Measurements from ENCODE around the gene SLC12A7. TPM values are rescaled to one million over a fixed set of nuclear protein-coding genes. Genes with fewer than 3 reads are reported as not detected.

Gene SLC12A7
- total RNA-seq, 1 experiment from 2014 or later: 30.8 TPM

- TF ChIP-seq CTCF (conservative IDR thresholded peaks at IDR 0.05): no peak
- Histone ChIP-seq H3K79me2 (ENCODE audit: insufficient read depth, low read length) (no peaks in the 10 kb centered on the region), H3K27ac (ENCODE audit: insufficient read length, low read depth, low read length) (no peak overlapping the region), H3K9ac (ENCODE audit: extremely low read depth, insufficient read length, low read length) (no peak overlapping the region), H4K20me1 (ENCODE audit: control insufficient read depth, insufficient read depth, insufficient read length) (no peaks in the 10 kb centered on the region), H3K18ac (ENCODE audit: insufficient read length, low read depth, low read length) (no peak overlapping the region), H2BK15ac (ENCODE audit: low read depth, low read length) (no peak overlapping the region), H2BK5ac (ENCODE audit: insufficient read length, low read length) (no peak overlapping the region), H2AFZ (ENCODE audit: low read length) (no peak overlapping the region), H3T11ph (ENCODE audit: low read length) (no peak overlapping the region), H2BK12ac (ENCODE audit: insufficient read length, low read depth, low read length) (no peak overlapping the region), H3K23ac (ENCODE audit: insufficient read length, low read depth, low read length) (no peak overlapping the region), H3K9me3 (ENCODE audit: control insufficient read depth, low read depth, low read length) (no peaks in the 10 kb centered on the region), H2BK20ac (ENCODE audit: low read depth, low read length, poor library complexity, severe bottlenecking) (no peak overlapping the region), H2AK5ac (ENCODE audit: insufficient read length, low read length) (no peak overlapping the region), H3K56ac (ENCODE audit: insufficient read length, low read depth, low read length) (no peak overlapping the region), H3K4me1 (ENCODE audit: insufficient read depth, low read length) (no peaks in the 10 kb centered on the region), H3K4ac (ENCODE audit: low read depth, low read length) (no peak overlapping the region), H3K79me1 (ENCODE audit: insufficient read depth, low read depth, low read length, poor library complexity, severe bottlenecking) (no peaks in the 10 kb centered on the region), H4K5ac (ENCODE audit: insufficient read length, low read depth, low read length) (no peak overlapping the region), H3K27me3 (ENCODE audit: insufficient read depth, low read length) (no peaks in the 10 kb centered on the region), H2BK120ac (ENCODE audit: low read depth, low read length, poor library complexity, severe bottlenecking) (no peak overlapping the region), H4K91ac (ENCODE audit: insufficient read length, low read depth, low read length) (no peak overlapping the region), H3K4me2 (ENCODE audit: insufficient read depth, insufficient read length, low read length) (no peak overlapping the region), H3K23me2 (ENCODE audit: insufficient read length, low read depth, low read length, poor library complexity, severe bottlenecking) (no peaks in the 10 kb centered on the region), H3K14ac (ENCODE audit: insufficient read depth, low read length) (no peak overlapping the region; the same call in 1 of the 2 replicates), H4K8ac (replicated peaks; ENCODE audit: insufficient read length, low read depth, low read length) (no peak overlapping the region)
- no CpG with 5 or more reads among the region's 11 CpGs for WGBS (ENCODE audit: extremely low coverage, insufficient read length, low lambda C conversion rate)
- H3K36me3 Mint-ChIP-seq (ENCODE audit: insufficient read depth in 1 of 3, low read depth in 3 of 3): peaks cover 7 to 51% (median 25%) of the 10 kb centered on the region in 3 experiments; a peak in 6 of 7 replicates
- no peak overlapping the region for H3K4me3 Mint-ChIP-seq
- H3K27me3 Mint-ChIP-seq (ENCODE audit: low read depth): no peaks in the 10 kb centered on the region
- no peak for DNase-seq
- H3K4me1 Mint-ChIP-seq: peaks cover under 1% of the 10 kb centered on the region in 2 experiments; a peak in 3 of 4 replicates
- peak overlapping the region in 2 of 3 experiments; percentile 22 to 75; a peak in 3 of 7 replicates for H3K27ac Mint-ChIP-seq
- no peaks in the 10 kb centered on the region for H3K9me3 Mint-ChIP-seq
Measured at GRCh38 chr5:1089146-1089545, 22.7 kb downstream of the SLC12A7 start.

Measured in H9 (cell line).